22Rv1 (cell line): ENCODE measurements around the gene DDX41.

ENCODE experiments used
- H3K27ac ChIP-seq: fragments of 450-650 bp; 2 replicates; pipeline ENCODE4 v1.5.1; 2017
- CTCF ChIP-seq: fragments of 450-650 bp; IDR thresholded peaks from 2 replicates; pipeline ENCODE4 v1.5.1; 2017; ENCODE audit warnings: mild to moderate bottlenecking
- ZFX ChIP-seq: fragments of 450-650 bp; IDR thresholded peaks from 2 replicates; pipeline ENCODE4 v1.6.1; 2017; ENCODE audit warnings: antibody characterized with exemption, borderline replicate concordance

Gene DDX41

GRCh38 chr5:177545487-177546257 lies 28.9 kb upstream of the DDX41 start:
- no peak overlapping the region for H3K27ac ChIP-seq
- TF ChIP-seq CTCF (no peak), ZFX (no peak)

GRCh38 chr5:177542816-177543465 lies 26.2 kb upstream of the DDX41 start:
- no peak for TF ChIP-seq CTCF
- no peak for TF ChIP-seq ZFX
- no peak overlapping the region for H3K27ac ChIP-seq

- TF ChIP-seq ZFX: no peak
- no peak for TF ChIP-seq CTCF
- no peak overlapping the region; the same call in 1 of the 2 replicates for H3K27ac ChIP-seq
Measured at GRCh38 chr5:177540438-177540837, 23.7 kb upstream of the DDX41 start.

- no peak overlapping the region for H3K27ac ChIP-seq
- no peak for TF ChIP-seq ZFX
- TF ChIP-seq CTCF: no peak
Measured at GRCh38 chr5:177539411-177539810, 22.6 kb upstream of the DDX41 start.

- no peak overlapping the region for H3K27ac ChIP-seq
- TF ChIP-seq CTCF (no peak), ZFX (no peak)
Measured at GRCh38 chr5:177538876-177539275, 22.1 kb upstream of the DDX41 start.

- TF ChIP-seq ZFX (no peak), CTCF (no peak)
Measured at GRCh38 chr5:177537389-177538361, 20.9 kb upstream of the DDX41 start.

More at GRCh38 chr5:177537389-177538361, 20.9 kb upstream of the DDX41 start:
- H3K27ac ChIP-seq: no peak overlapping the region
